ELF-1 (cell line): ENCODE measurements around the gene TOB2.
"Not testable (repeated sequence)": the region's sequence is repeated elsewhere in the genome, so short reads cannot be mapped to it uniquely, and the experiment has no call there.

Experiments
- DNase-seq: peaks from one replicate; pipeline ENCODE4 v3.0.0-alpha.2; 2016; ENCODE audit warnings: low read depth, low spot score

Gene TOB2

DNA sequence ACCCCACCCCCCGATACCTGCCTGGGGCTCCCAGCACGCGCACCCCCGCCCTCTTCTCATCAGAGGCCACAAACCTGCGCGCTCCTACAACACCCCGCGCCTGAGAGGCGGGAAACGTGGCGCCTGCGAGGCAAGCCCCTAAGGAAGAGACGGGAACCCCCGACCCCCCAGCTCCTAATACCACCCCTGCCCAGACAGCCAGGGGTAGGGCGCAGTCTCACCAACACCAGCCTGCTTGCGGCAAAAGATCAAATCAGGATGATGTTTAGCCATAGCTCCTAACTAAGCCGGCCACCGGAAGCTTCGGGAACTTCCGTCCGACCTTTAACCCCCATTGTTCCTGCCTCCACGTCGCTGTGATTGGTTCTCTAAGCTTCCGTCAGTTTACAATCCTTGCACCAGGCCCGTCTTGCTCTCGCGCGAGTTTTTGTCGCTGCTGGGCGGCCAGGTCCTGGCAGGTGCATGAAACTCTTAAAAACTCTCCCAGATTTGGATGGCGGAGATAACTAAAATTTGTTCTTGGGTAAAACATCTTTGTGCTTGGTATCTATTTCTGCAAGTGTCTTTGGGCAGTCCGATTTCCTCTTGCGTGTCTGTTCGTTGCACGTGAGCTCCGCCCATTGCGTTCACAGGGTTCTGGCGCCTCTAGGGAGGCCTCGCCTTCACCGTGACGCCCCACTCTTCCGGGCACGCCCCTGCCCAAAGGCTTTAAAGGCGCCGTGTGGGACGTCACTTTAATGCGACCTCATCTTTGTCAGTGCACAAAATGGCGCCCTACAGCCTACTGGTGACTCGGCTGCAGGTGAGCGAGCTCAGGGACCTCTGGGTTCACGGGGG lies 22.0 kb upstream of the TOB2 start, which contains the start of the genes ACO2 and PHF5A:
Gene ACO2, plus strand, starts transcription at position 737 of the 837 bp plus-strand sequence. Its CDS starts 30 bp downstream, at position 767.
Gene PHF5A, minus strand, starts transcription at position 312 of the 837 bp plus-strand sequence. Its CDS starts 39 bp downstream, at position 273.
- DNase-seq = peak; percentile 99

DNA sequence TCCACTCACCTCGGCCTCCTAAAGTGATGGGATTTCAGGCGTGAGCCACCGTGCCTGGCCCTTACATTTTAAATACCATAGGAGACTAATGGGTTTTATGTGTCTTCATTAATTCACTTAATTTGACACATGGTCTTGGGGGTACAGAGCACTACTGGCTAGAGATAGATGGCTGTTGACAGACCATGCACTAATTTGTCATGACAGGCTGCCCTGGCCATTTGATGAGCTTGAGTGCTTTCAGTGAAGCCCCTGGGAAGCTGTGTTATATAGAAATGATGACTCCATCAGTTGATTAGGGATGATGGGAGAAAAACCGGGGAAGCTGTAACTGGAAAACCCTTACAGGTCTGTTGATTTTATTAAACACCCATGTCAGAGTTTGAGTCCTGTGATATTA lies 15.3 kb upstream of the TOB2 start:
- DNase-seq = no peak

DNA sequence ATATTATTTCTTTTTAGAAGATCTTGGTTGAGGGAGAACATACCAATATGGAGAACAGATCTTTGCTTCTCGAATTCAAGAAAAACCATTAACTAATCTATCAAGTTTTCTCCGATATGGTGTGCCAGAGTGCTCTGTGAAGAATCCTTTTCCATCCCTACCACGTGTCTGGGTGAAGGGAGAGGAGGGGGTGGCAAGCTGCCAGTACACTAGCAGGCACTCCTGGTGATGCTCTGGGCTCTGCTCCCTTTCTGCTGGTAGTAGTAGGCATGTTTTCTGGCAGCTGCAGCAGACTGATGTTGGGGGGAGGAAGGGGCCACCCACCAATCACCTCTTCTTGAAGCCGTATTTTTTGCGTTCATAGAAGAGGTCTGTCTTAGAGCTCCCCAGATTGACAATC lies 13.5 kb upstream of the TOB2 start:
- not testable (repeated sequence) for DNase-seq

DNA sequence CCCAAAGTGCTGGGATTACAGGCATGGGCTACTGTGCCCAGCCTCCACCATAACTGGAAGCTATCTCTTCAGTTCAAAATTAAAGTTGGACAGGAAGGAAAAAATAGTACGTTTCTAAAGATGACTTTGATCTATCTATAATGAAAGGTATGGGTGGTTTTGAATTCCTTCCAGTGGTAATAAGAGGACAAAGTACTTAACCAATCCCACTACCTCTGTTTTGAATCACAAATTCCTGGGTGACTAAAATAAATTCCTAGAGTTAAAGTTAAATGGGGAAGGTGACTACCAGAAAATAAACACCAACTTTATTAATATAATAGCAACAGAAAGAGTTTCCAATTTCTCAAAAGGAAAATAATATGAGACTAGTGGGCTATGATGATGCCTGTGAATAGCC lies 12.8 kb upstream of the TOB2 start:
- DNase-seq = no peak

DNA sequence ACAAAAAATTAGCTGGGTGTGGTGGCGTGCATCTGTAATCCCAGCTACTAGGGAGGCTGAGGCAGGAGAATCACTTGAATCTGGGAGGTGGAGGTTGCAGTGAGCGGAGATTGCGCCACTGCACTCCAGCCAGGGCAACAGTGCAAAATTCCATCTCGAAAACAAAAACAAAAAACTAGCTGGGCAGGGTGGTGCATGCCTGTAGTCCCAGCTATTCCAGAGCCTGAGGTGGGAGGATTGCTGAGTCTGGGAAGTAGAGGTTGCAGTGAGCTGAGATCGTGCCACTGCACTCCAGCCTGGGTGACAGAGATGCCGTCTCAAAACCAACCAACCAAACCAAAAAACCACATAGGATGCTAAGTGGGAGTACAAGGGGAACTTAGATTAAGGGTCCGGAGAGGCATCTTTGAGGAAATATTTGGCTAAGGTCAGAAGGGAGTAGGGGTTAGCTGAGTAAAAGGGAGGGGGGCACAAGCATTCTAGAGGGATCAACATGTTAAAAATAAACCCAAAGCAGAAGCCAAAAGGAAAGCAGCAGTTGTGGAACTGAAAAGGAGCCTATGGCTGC lies 11.6 kb upstream of the TOB2 start:
- no peak for DNase-seq

DNA sequence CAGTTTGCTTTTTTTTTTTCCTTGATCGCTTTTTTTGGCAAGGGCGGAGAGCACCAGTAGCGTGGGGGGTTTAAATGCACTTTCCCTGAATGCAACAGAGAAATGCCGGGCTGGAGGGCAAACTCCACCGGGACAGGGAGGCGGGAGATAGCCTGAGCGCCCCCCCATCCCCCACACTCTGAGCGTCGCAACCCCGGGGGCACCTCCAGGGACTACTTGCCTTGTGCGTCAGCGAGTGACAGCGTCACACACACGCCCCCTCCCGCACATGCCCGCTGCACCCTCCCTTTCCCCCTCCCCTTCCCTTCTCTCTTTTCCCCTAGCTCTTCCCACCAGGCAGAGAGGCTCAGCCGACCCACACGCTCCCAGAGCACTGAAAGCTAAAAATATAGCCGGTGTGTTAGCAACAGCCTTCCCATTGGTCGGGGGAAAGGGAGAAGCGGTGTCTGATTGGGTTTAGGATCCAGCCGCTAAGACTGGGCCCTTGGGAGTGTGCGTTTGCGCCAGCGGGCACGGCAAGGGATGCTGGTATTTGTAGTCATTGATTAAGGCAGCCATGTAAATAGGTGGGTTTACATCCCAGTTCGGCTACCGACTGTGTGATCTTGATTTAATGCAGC lies 1.7 kb upstream of the TOB2 start:
- peak; percentile 99 for DNase-seq

DNA sequence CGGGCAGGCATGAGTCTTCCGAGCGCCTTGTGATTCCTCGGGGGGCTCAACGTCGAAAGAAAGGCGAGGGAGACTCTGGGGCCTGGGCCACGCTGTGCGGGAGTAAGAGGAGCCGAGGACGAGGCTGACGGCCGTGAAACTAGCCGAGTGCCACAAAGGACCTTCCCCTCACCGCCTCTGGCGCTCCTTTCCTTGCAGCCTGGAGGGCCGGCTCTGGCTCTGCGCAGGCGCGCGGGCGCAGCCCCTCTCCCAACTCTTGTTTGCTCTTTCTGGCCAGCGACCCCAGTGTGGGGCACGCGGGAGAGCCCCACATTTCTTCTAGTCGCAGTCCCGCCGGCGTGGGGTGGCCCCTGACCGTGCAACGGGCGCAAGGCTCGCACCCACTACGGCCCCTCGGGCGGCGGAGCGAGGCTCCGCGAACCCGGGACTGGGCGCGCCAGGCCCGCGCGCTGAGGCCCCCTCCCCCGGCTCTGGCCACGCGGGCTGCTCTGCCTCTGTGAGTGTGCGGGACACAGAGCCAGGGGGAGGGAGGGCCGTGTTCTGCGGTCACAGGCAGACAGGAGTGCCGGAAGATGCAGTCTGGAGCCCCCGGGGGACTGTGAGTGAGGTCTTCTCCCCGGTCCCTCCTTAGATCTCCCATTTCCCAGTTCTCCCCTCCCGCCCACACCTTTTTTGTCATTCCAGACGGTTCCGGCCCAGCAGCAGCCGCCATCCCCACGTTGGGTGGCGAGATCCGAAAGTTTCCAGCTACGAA lies 1.0 kb upstream of the TOB2 start:
- DNase-seq = peak; percentile 87

DNA sequence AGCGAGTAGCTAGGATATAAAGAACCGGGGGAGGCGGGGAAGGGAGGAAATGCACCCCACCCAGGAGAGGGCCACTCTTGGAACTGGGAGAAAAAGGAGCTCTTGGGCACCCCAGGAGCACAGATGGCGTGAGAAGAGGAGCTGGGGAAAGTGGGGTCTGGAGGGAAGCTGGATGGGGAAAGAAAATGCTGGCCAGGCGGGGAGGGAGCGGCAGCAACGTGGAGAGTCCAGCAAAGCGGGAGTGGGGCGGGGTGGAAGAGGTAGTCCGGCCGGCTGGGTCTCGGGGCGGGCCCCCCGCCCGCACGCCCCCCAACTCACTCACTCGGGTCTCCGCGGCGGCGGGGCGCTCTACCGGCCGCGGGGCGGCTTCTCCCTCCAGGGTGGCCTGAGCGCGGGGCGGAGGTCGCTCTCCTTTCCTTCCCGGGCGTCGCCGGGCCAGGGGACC lies 522 bp downstream of the TOB2 start:
- DNase-seq = no peak

DNA sequence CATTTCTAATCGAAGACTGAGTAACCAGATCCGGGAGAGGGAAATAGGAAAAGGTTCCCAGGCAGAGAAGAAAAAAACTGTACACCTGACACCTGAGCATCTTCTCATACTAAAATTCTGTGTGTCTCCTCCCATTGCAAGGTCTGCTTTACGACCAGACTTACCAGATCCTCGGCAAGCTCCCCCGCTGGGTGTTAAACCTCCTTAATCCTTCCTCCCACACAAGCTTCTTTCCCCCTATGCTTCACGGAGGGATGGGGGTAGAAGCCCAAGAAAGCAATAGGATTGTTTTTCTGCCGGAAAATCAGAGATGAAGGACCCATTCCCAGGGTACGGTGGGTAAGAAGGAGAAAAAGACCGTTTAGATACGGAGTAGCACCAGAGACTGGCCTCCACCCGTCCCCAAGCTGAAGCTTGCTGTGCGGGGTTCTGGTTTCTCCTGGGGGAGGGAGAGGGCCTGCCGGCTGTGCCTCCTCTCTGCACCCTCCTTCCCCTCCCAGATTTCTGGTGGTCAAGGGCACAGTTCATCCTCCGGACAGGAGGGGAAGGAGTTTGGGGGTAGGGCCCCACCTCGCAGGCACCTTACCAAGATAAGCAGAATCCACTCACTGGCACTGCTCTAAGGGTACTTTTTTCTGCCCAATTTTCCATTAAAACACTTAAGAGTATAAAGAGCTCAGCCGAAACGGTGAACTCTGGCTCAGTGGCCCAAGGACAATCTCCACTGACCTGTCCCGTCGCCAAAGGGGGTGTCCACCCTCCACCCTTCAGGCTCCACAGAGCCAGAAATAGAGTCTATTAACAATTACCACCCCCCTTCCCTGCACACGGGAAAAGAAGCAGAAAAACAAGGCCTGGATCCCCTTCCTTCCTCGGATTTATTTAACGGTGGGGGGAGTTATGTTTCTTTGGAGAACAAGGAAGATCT lies 1.2 kb downstream of the TOB2 start:
- peak; percentile 67 for DNase-seq

DNA sequence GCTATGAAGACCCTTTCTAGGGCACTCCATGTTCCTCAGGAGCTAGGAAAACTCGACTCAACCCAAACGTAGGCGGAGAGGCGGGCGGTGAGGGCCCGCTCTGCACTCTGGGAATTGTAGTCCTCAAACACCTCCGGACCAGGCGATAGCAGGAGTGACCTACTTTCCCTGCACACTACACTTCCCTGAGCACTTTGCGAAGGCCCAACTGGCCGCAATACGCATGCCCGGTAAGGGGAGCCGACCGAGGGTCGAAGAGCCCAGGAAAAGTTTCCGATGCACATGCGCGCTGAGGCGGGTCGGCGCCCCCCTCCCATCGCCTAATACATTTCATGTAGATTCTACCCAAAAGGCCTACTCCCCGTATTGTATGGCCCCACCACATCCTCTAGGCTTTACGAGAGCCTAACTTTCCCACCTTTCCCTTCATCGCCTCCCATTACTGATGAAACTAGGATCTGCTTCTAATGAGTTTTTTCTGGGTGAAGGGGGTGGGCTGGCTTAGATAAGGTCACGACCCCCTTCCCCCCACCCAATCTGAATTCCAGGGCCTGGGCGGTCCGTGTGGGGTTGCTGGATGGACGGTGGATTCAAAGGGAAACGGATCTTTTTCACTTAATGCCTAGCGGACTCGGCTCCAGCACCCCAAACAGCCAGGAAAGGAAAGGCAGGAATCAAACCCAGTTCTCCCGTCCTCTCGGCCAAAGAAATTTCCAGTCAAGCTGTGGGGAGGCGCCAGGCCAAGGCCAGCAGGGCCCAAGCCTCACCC lies 2.1 kb downstream of the TOB2 start:
- peak; percentile 99 for DNase-seq

DNA sequence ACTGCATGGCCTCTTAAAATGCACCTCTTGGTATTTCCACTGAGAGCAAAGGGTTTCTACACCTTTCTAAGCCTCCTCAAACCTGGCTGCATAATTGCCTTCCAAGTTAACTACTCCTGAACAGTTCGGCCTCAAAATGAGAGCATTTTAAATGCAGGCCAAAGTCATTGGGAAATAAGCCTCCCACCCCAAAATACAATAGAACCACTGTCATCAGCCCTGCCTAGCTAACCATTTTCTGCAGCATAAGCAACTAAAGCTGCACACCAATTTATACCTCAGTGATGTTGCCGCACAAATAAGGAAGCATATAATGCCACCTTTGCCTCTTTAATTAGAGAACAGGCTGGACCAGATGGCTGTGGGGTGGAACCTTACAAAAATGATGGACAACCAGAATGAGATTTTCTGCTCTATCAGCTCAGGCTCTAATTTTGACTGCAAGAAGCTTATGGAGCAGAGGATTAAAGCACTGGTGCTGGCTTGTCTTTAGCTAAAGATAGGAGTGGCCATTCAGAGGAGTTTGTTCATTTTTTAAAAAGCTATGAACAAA lies 4.3 kb downstream of the TOB2 start:
- no peak for DNase-seq

DNA sequence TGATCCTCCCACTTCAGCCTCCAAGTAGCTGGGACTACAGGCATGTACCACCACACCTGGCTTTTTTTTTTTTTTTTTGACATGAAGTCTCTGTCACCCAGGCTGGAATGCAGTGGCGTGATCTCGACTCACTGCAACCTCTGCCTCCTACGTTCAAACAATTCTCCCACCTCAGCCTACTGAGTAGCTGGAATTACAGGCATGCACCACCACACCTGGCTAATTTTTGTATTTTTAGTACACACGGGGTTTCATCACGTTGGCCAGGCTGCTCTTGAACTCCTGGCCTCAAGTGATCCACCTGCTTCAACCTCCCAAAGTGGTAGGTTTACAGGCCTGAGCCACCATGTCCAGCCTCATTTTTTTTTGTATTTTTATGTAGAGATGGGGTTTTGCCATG lies 6.1 kb downstream of the TOB2 start:
- DNase-seq = not testable (repeated sequence)

DNA sequence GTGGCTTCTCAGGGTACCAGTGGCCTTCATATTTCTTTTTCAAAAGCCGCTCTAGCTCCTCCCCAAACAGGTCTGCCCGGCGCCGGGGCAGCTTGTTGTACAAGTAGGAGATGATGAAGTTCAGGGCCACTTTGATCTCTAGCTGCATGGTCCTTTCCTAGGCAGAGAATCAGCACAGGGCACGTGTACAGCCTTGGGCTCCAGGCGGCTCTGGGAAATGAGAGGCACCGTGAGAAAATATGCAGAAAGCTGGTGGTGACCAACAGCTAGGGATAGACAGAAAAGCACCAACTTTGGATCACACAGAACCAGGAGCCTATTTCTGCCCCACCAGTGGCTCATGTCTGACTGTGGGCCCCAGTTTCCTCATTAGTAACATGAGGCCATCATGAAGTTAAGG lies 9.4 kb downstream of the TOB2 start:
- no peak for DNase-seq

DNA sequence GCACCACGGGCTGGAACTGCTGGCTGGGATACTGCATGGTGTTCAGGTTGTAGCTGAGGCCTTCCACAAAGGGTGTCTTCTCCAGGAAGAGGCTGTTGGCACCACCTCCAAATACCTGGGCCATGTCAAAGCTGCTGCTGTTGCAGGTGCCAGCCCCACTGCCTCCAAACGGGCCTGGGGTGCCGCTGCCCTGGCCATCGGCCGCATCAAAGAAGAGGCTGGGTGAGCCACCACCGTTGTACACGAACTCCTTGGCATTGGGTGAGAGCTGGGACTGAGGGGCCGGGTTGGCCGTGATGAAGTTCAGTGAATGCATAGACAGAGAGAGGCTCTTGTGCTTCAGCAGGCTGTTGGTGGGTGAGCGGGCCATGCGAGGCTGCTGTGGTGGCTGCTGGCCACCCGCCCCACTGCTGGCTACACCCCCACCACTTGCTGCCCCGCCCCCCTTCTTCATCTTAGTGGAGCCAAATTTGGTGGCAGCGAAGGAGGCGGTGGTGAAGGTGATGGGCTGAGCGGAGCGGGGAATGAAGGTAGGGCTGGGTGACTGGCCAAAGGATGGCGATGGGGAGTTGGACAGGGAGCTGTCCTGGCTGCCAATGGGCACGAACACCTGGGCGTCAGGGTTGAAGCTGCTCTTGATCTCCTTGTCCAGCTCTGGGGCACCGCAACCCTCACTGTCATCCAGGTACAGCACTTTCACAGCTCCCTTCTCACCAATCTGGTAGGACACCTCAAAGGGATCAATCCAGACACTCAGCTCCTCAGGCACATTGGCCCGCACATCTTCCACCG lies 10.1 kb downstream of the TOB2 start:
- no peak for DNase-seq

DNA sequence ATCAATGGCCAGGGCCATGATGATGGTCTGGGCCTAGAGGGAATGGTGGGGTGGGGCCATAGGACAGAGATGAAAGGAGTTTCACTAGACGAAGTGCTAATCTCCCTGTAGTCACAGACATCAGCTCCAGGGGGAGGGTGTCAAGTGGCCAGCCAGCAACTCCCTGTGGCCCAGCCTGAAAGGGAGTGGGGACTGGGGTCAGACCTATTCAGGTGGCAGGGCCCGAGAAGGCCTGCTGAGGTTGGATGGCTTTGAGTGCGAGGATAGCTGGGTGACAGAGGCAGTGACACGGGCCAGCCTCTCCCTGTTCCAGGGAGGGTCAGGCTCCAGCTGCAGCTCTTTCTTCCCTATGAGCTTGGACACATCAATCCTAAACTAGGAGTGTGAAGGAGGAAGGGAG lies 11.0 kb downstream of the TOB2 start:
- DNase-seq = no peak

DNA sequence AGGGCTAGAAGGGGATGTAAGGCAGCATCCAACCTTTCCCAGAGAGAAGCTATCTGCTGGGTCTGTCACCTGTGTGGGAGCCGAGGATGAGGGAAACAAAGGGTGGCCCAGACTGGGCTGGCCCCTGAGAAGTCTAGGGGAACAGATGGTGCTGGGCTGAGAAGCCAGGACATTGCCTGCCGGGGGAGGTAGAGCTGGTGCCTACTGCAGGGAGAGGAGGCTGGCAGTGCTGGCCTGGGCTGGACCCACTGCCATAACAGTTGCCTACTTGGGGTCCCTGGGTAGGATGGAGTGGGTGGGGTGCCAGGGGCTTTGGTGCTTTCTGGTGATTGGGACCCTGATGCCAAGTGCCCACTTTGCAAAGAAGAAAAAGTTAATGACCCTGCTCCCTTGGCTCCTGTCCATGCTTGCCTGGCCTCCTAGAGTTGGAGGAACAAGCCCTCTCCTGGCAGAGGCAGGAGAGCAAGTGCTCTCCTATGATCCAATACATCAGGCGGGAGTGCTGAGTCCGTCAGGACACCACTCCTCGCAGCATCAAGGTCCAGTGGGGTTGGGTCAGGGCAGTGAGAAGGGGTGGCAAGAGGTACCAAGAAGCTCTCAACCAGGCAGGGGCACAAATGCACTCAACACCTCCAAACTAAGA lies 12.1 kb downstream of the TOB2 start:
- DNase-seq = not testable (repeated sequence)

DNA sequence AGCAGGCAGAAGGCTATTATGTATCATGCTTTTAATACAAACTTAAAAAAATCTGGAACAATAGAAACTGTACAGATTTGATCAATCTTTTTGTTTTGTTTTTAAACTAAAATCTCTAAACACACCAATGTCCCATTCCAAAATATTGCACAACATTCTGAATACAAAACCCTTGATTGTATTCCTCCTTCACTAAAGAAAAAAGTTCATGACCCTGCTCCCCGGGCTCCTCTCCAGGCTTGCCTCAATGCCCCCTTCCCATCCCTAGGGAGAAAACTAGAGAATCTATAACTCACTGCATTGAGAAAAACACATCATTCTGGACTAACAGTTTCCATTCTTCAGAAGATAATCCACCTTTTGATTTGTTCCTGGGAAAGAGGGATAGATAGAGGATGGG lies 13.1 kb downstream of the TOB2 start:
- DNase-seq = not testable (repeated sequence)

DNA sequence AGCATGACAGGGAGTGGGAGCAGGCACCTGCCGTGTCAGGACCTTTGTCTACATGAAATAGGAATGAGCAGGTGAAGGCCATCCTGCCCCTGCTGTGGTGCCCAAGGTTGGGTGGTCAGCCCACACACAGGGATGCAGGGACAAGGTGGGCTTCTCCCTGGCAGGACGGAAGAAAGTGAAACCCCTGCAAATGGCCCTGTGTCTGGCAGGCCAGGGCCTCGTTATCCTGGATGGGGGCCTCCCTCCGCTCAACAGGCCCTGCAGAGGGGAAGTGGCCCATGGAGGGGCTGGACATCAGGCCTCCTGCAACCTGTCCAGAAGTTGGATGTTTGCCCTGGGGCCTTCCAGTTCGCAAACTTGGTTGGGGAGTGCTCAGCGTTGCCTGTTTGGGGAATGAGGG lies 14.9 kb downstream of the TOB2 start:
- DNase-seq = no peak
